Measurements from ENCODE around the gene SAC3D1. TPM values are rescaled to one million over a fixed set of nuclear protein-coding genes. Genes with fewer than 3 reads are reported as not detected.

SAC3D1 gene
- total RNA-seq, 1 experiment from 2014 or later: 33.9 TPM

DNA sequence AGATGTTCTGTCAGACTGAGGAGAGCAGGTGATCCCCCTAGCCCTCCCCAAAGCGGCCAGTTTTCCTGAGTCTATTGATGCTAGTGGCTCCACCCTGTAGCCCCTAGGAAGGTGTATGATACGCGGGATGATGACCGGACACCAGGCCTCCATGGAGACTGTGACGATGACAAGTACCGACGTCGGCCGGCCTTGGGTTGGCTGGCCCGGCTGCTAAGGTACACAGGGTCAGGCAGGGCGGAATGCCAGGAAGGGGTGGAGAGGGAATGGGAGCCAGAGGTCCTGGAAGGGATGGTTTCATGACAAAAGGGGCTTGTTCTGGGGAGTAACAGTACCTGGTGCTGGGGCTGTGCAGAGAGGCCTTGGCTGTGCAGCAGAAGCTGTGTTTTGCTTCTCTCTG, 46.2 kb downstream of the SAC3D1 start:
- POLR2A ChIA-PET (ENCODE audit: unreplicated experiment): no interaction called here
- no TSS peak for BruUV-seq (replicated peaks)
- intact Hi-C loops (cut with micrococcal nuclease; ENCODE audit: unreplicated experiment): no loop called here
- Histone ChIP-seq H3K36me3 (ENCODE audit: low read depth) (peaks cover 13% of the 10 kb centered on the region), H3K4me1 (replicated peaks; ENCODE audit: insufficient read depth) (peaks cover 17% of the 10 kb centered on the region), H3K4me2 (no peak overlapping the region), H3K79me2 (ENCODE audit: low read depth) (peaks cover 35% of the 10 kb centered on the region), H3K9me2 (ENCODE audit: insufficient read depth) (no peaks in the 10 kb centered on the region), H2AFZ (no peak overlapping the region), H3K9me3 (ENCODE audit: insufficient read depth, low read depth) (no peaks in the 10 kb centered on the region), H3F3A (ENCODE audit: insufficient read depth, low read depth) (peaks cover 18% of the 10 kb centered on the region; the same call in 1 of the 2 replicates), H3K4me3 (no peak overlapping the region), H4K20me1 (ENCODE audit: insufficient read depth) (no peaks in the 10 kb centered on the region), H3K27ac (no peak overlapping the region), H3K27me3 (ENCODE audit: insufficient read depth, low read depth) (no peaks in the 10 kb centered on the region)
- CTCF ChIA-PET: no interaction called here
- no peak for DNase-seq
- TF ChIP-seq EZH2 (IDR thresholded peaks at IDR 0.05; ENCODE audit: low read depth): no peak
- TF ChIP-seq, protein P1, sequence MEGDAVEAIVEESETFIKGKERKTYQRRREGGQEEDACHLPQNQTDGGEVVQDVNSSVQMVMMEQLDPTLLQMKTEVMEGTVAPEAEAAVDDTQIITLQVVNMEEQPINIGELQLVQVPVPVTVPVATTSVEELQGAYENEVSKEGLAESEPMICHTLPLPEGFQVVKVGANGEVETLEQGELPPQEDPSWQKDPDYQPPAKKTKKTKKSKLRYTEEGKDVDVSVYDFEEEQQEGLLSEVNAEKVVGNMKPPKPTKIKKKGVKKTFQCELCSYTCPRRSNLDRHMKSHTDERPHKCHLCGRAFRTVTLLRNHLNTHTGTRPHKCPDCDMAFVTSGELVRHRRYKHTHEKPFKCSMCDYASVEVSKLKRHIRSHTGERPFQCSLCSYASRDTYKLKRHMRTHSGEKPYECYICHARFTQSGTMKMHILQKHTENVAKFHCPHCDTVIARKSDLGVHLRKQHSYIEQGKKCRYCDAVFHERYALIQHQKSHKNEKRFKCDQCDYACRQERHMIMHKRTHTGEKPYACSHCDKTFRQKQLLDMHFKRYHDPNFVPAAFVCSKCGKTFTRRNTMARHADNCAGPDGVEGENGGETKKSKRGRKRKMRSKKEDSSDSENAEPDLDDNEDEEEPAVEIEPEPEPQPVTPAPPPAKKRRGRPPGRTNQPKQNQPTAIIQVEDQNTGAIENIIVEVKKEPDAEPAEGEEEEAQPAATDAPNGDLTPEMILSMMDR (conservative IDR thresholded peaks at IDR 0.05): no peak

DNA sequence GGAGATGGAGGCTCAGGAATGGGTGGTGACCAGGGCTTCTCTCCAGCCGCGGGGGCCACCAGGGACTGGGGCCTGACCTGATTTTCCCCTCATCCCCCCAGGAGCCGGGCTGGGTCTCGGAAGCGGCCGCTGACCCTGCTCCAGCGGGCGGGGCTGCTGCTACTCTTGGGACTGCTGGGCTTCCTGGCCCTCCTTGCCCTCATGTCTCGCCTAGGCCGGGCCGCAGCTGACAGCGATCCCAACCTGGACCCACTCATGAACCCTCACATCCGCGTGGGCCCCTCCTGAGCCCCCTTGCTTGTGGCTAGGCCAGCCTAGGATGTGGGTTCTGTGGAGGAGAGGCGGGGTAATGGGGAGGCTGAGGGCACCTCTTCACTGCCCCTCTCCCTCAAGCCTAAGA, 46.8 kb downstream of the SAC3D1 start:
- intact Hi-C loops (cut with micrococcal nuclease; ENCODE audit: unreplicated experiment): no loop called here
- peaks cover 13% of the 10 kb centered on the region for H3K36me3 ChIP-seq (ENCODE audit: low read depth)
- no peak overlapping the region for H2AFZ ChIP-seq
- no peak overlapping the region for H3K27ac ChIP-seq
- H3K9me3 ChIP-seq (ENCODE audit: insufficient read depth, low read depth): no peaks in the 10 kb centered on the region
- BruUV-seq (replicated peaks): no TSS peak
- TF ChIP-seq, protein P1 (conservative IDR thresholded peaks at IDR 0.05): no peak
- no peak for TF ChIP-seq EZH2 (IDR thresholded peaks at IDR 0.05; ENCODE audit: low read depth)
- no peak for DNase-seq
- H3K4me1 ChIP-seq (replicated peaks; ENCODE audit: insufficient read depth): peaks cover 13% of the 10 kb centered on the region
- no peaks in the 10 kb centered on the region for H4K20me1 ChIP-seq (ENCODE audit: insufficient read depth)
- H3K79me2 ChIP-seq (ENCODE audit: low read depth): peaks cover 29% of the 10 kb centered on the region
- no peak overlapping the region for H3K4me2 ChIP-seq
- peaks cover 21% of the 10 kb centered on the region; the same call in 1 of the 2 replicates for H3F3A ChIP-seq (ENCODE audit: insufficient read depth, low read depth)
- H3K4me3 ChIP-seq: no peak overlapping the region
- H3K27me3 ChIP-seq (ENCODE audit: insufficient read depth, low read depth): no peaks in the 10 kb centered on the region
- ChIA-PET POLR2A (ENCODE audit: unreplicated experiment) (no interaction called here), CTCF (no interaction called here)
- H3K9me2 ChIP-seq (ENCODE audit: insufficient read depth): no peaks in the 10 kb centered on the region

DNA sequence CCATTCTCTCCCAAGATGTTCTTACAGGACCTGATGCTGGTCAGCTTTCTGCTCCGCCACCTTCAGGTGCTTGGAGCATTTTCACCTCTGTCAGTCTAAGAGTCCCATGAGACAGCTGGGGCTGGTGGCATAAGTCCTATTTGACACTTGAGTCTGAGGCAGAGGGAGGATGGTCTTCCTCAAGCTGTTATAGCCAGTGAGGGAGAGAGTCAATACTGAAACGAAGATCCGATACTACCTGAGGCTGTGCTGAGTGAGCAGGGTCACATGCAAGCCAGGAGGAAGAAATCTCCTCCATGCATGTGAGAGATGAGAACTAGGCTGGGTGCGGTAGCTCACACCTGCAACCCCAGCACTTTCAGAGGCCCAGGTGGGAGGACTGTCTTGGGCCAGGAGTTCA, 48.6 kb downstream of the SAC3D1 start:
- Histone ChIP-seq H3K4me2 (no peak overlapping the region), H3K9me2 (ENCODE audit: insufficient read depth) (no peaks in the 10 kb centered on the region), H3K9me3 (ENCODE audit: insufficient read depth, low read depth) (no peaks in the 10 kb centered on the region), H3K36me3 (ENCODE audit: low read depth) (peaks cover 13% of the 10 kb centered on the region), H3K4me1 (replicated peaks; ENCODE audit: insufficient read depth) (peaks cover 10% of the 10 kb centered on the region), H4K20me1 (ENCODE audit: insufficient read depth) (no peaks in the 10 kb centered on the region), H3K4me3 (no peak overlapping the region), H3K27me3 (ENCODE audit: insufficient read depth, low read depth) (no peaks in the 10 kb centered on the region), H2AFZ (no peak overlapping the region), H3K27ac (no peak overlapping the region), H3F3A (ENCODE audit: insufficient read depth, low read depth) (peaks cover 35% of the 10 kb centered on the region; the same call in 1 of the 2 replicates), H3K79me2 (ENCODE audit: low read depth) (peaks cover 16% of the 10 kb centered on the region)
- ChIA-PET POLR2A (ENCODE audit: unreplicated experiment) (no interaction called here), CTCF (no interaction called here)
- intact Hi-C loops (cut with micrococcal nuclease; ENCODE audit: unreplicated experiment): no loop called here
- TF ChIP-seq, protein P1 (conservative IDR thresholded peaks at IDR 0.05): no peak
- no peak for TF ChIP-seq EZH2 (IDR thresholded peaks at IDR 0.05; ENCODE audit: low read depth)
- BruUV-seq (replicated peaks): no TSS peak
- DNase-seq: no peak

Measured in PC-9 (cell line).